Esophagus squamous epithelium (tissue), 4 donors: Measurements from ENCODE around the gene TKTL1.

Experiments
- CTCF ChIP-seq, 6 experiments: fragments of 450-650 bp in 4 of 6; fragments of 200-600 bp in 2 of 6; sonication (generic) in 2 of 6; IDR thresholded peaks; one replicate each; pipeline ENCODE4 v1.5.1; 2016 to 2019; ENCODE audit warnings: antibody characterized with exemption in 6 of 6, mild to moderate bottlenecking in 4 of 6, moderate library complexity in 4 of 6
- POLR2A ChIP-seq, 4 donors: fragments of 450-650 bp; IDR thresholded peaks; one replicate each; pipeline ENCODE4 v1.6.1; 2017; ENCODE audit warnings: antibody characterized with exemption in 4 of 4, mild to moderate bottlenecking in 4 of 4, moderate library complexity in 3 of 4

DNA sequence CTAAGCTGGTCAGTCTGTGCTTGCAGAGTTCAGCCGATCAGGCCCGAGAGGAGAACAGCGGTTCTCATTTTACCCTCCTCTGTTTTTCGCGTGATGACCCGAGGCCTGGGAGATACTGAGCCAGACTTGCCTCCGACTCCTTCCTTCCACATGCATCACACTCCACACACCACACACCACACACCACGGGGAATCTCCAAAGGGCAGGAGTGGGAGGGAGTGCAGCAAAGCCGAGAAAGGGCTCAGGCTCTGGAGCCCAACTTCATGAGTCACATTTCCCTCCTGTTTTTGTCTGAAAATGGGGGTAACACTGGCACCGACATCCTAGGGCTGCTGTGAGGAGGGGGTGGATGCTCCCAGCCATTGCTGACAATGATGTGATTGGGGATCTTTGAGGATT, 38.9 kb downstream of the TKTL1 start:
- TF ChIP-seq CTCF (IDR thresholded peaks at IDR 0.05) (no peak), POLR2A (IDR thresholded peaks at IDR 0.05) (no peak)
